Endothelial cell of umbilical vein (primary cell): Measurements from ENCODE around the gene PRRT1. TPM values are rescaled to one million over a fixed set of nuclear protein-coding genes. Genes with fewer than 3 reads are reported as not detected.

Experiments
- BruUV-seq: library from RNA; stranded (reverse); fragments of 400-500 nt; replicated peaks from 2 replicates; lab custom pipeline; 2021; lab: Mats Ljungman, UMichigan
- CTCF ChIA-PET: fragments of 300-600, 350-600 bp; sonication (Branson Sonifier 250); formaldehyde crosslinking; loops from one replicate; lab custom pipeline; 2021; ENCODE audit warnings: antibody characterized with exemption, inconsistent platforms; lab: Charles Lee
- POLR2A ChIA-PET: fragments of 300-600, 350-600 bp; sonication (Branson Sonifier 250); formaldehyde crosslinking; loops from one replicate; lab custom pipeline; 2021; ENCODE audit warnings: antibody characterized with exemption, inconsistent platforms; lab: Charles Lee
- DNase-seq: peaks from one replicate; pipeline ENCODE4 v3.0.0-alpha.2; 2011; ENCODE audit warnings: low read depth, low spot score
- FAIRE-seq: peaks from 2 replicates; lab custom pipeline; 2011; peaks lifted over from hg19 to GRCh38; lab: Jason Lieb, UNC
- H2AFZ ChIP-seq: 2 replicates; pipeline ENCODE4 v1.6.0; 2012; ENCODE audit warnings: low read depth, low read length, control low read depth, inconsistent platforms
- H3K27ac ChIP-seq: 2 replicates; pipeline ENCODE4 v1.5.1; 2011; ENCODE audit warnings: low read depth, mild to moderate bottlenecking, control low read depth, low read length, moderate library complexity; ENCODE audit not compliant: insufficient read depth
- H3K27me3 ChIP-seq, 2 experiments: 2 replicates each; pipeline versions ENCODE4 v1.6.0 to v1.6.1; 2011; ENCODE audit warnings: low read length in 2 of 2, mixed read lengths in 1 of 2; ENCODE audit not compliant: control insufficient read depth in 2 of 2, insufficient read depth in 2 of 2
- H3K36me3 ChIP-seq, 2 experiments: 2 replicates in 1 of 2; 3 replicates in 1 of 2; pipeline ENCODE4 v1.5.1; 2011; ENCODE audit warnings: low read length in 2 of 2, mild to moderate bottlenecking in 1 of 2, moderate library complexity in 1 of 2; ENCODE audit not compliant: control insufficient read depth in 2 of 2, insufficient read depth in 2 of 2; ENCODE audit errors: extremely low read depth in 1 of 2
- H3K4me1 ChIP-seq: 3 replicates; pipeline ENCODE4 v1.5.1; 2011; ENCODE audit warnings: mild to moderate bottlenecking, low read length; ENCODE audit not compliant: control insufficient read depth, insufficient read depth; ENCODE audit errors: extremely low read depth
- H3K4me2 ChIP-seq: 2 replicates; pipeline ENCODE4 v1.6.1; 2011; ENCODE audit warnings: low read length, control low read depth, mixed read lengths; ENCODE audit not compliant: insufficient read depth
- H3K4me3 ChIP-seq, 3 experiments: fragments of 200-600 bp in 1 of 3; sonication (generic), shearing (Covaris generic) in 1 of 3; replicated peaks in 1 of 3; 2 replicates each; pipeline ENCODE4 v1.5.1; 2011 to 2016; ENCODE audit warnings: control low read depth in 3 of 3, low read length in 3 of 3, mild to moderate bottlenecking in 2 of 3, inconsistent platforms in 1 of 3, low read depth in 1 of 3, moderate library complexity in 1 of 3; ENCODE audit not compliant: insufficient read depth in 1 of 3
- H3K79me2 ChIP-seq: 2 replicates; pipeline ENCODE4 v1.6.0; 2012; ENCODE audit warnings: low read length, inconsistent platforms; ENCODE audit not compliant: control insufficient read depth, insufficient read depth
- H3K9ac ChIP-seq: replicated peaks from 2 replicates; pipeline ENCODE3; 2011; ENCODE audit warnings: low read length, control low read depth; ENCODE audit not compliant: insufficient read depth; ENCODE audit errors: extremely low read depth
- H3K9me1 ChIP-seq: replicated peaks from 3 replicates; pipeline ENCODE4 v1.6.0; 2011; ENCODE audit warnings: mild to moderate bottlenecking, low read length; ENCODE audit not compliant: control insufficient read depth, insufficient read depth; ENCODE audit errors: extremely low read depth
- H3K9me3 ChIP-seq: replicated peaks from 2 replicates; pipeline ENCODE4 v1.5.1; 2012; ENCODE audit warnings: low read length, inconsistent platforms; ENCODE audit not compliant: control insufficient read depth, insufficient read depth
- H4K20me1 ChIP-seq: replicated peaks from 2 replicates; pipeline ENCODE3; 2011; ENCODE audit warnings: mild to moderate bottlenecking, low read length; ENCODE audit not compliant: control insufficient read depth, insufficient read depth; ENCODE audit errors: extremely low read depth
- CTCF ChIP-seq, 2 donors: IDR thresholded peaks; 1 replicate in 1 of 2; 2 replicates in 1 of 2; pipeline ENCODE4 v1.5.1; 2011; ENCODE audit warnings: low read length in 2 of 2, mild to moderate bottlenecking in 2 of 2, moderate library complexity in 2 of 2, control low read depth in 1 of 2, inconsistent platforms in 1 of 2, low read depth in 1 of 2; ENCODE audit not compliant: insufficient read depth in 1 of 2; ENCODE audit errors: extremely low read depth in 1 of 2
- FOS ChIP-seq: IDR thresholded peaks from 2 replicates; pipeline ENCODE4 v1.6.1; 2011; ENCODE audit warnings: mild to moderate bottlenecking, low read length, moderate library complexity, borderline replicate concordance; ENCODE audit not compliant: insufficient read depth
- GATA2 ChIP-seq: IDR thresholded peaks from 2 replicates; pipeline ENCODE4 v1.7.0; 2011; ENCODE audit warnings: low read depth, mild to moderate bottlenecking, moderate library complexity, mixed read lengths, low read length; ENCODE audit not compliant: insufficient read length, insufficient read depth
- POLR2A ChIP-seq: IDR thresholded peaks from 2 replicates; pipeline ENCODE4 v1.6.1; 2012; ENCODE audit warnings: low read depth, mild to moderate bottlenecking, control low read depth, low read length
- POLR2AphosphoS5 ChIP-seq: IDR thresholded peaks from 2 replicates; pipeline ENCODE4 v1.6.1; 2012; ENCODE audit warnings: low read depth, mild to moderate bottlenecking, control low read depth, low read length, moderate library complexity; ENCODE audit not compliant: insufficient read depth
- dilution Hi-C: fragments of 300-500 bp; cut with MboI; formaldehyde crosslinking; loops from one replicate; pipeline ENCODE4 v1.15.0; 2019; ENCODE audit warnings: low sequenced_read_pairs; ENCODE audit not compliant: extremely low pct_ligation_motif_present
- intact Hi-C: fragments of 100-400 bp; cut with micrococcal nuclease; formaldehyde crosslinking; loops from one replicate; pipeline ENCODE4 v1.10.0; 2022
- polyA plus RNA-seq, 4 experiments: library from polyadenylated mRNA; depleted of rRNA in 3 of 4; stranded (reverse) in 3 of 4; unstranded in 1 of 4; fragments of >200 nt; gene quantifications; 2 replicates each; pipeline versions ENCODE4 v1.2.1 to v1.2.3, GENCODE V29; 2011 to 2012; ENCODE audit warnings: missing spikeins in 1 of 4
- total RNA-seq: library from RNA; stranded (reverse); gene quantifications from 2 replicates; pipeline ENCODE4 v1.2.3, GENCODE V29; 2021

The PRRT1 gene
- total and polyA plus RNA-seq, 2 donors (not counting 3 experiments of a cell fraction or from before 2014, with no cell fraction given) = 0.55 to 1.3 TPM

DNA sequence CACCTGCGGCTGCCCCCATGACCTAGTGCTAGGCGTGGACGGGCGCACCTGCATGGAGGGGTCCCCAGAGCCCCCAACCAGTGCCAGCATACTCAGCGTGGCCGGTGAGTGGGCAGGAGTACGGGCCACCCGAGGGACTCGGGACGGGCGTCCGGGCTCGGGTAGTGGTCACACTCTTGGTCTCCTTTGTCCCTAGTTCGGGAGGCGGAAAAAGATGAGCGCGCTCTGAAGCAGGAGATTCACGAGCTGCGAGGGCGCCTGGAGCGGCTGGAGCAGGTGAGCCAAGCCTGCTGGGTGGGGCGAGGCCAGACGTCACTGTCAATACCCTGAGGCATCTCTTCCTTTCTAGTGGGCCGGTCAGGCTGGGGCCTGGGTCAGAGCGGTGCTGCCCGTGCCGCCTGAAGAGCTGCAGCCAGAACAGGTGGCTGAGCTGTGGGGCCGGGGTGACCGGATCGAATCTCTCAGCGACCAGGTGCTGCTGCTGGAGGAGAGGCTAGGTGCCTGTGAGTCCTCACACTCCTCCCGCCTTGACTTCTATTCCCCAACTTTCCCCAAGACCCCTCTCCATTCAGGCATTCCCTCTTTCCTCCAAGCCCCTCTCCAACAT lies 15.5 kb upstream of the PRRT1 start:
- Histone ChIP-seq H3K27ac (no peak overlapping the region), H3K79me2 (no peaks in the 10 kb centered on the region), H3K4me1 (no peaks in the 10 kb centered on the region), H3K9me3 (no peaks in the 10 kb centered on the region), H3K27me3 (no peaks in the 10 kb centered on the region), H3K9me1 (no peaks in the 10 kb centered on the region), H2AFZ (no peak overlapping the region), H3K4me2 (no peak overlapping the region), H3K36me3 (peaks cover 7 to 21% of the 10 kb centered on the region in 2 experiments), H3K9ac (no peak overlapping the region), H4K20me1 (no peaks in the 10 kb centered on the region), H3K4me3 (no peak overlapping the region)
- no peak for TF ChIP-seq POLR2AphosphoS5
- TF ChIP-seq CTCF (IDR thresholded peaks at IDR 0.05; ENCODE audit: extremely low read depth in 1 of 2, insufficient read depth in 1 of 2, low read depth in 1 of 2, low read length in 2 of 2) = no peak
- no peak for TF ChIP-seq POLR2A
- TF ChIP-seq FOS = no peak
- intact Hi-C loops (no loop called here), dilution Hi-C loops (no loop called here)
- POLR2A ChIA-PET = no interaction called here
- DNase-seq (no peak), FAIRE-seq (no peak)
- CTCF ChIA-PET = no interaction called here
- BruUV-seq = no TSS peak

DNA sequence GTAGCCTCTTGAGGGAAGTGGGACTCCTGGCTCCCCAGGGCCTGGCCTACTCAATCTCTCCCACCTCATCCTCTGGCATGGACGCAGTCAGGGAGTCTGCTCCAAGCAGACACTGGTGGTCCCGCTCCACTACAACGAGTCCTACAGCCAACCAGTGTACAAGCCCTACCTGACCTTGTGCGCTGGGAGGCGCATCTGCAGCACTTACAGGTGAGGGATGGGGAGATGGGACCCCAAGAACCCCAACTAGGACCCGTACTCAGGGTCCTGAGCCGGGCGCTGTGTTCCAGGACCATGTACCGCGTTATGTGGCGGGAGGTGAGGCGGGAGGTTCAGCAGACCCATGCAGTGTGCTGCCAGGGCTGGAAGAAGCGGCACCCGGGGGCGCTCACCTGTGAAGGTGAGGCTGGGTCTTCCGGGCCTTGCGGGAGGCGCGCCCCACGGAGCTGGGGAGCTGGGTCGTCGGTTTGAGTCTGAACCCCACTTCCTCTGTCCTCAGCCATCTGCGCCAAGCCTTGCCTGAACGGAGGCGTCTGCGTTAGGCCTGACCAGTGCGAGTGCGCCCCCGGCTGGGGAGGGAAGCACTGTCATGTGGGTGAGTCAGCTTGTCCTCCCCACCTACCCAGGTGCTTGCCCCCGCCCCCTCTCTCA lies 14.8 kb upstream of the PRRT1 start:
- Histone ChIP-seq H3K4me2 (no peak overlapping the region), H3K4me3 (no peak overlapping the region), H3K79me2 (no peaks in the 10 kb centered on the region), H2AFZ (no peak overlapping the region), H3K27ac (no peak overlapping the region), H3K9me1 (no peaks in the 10 kb centered on the region), H3K27me3 (no peaks in the 10 kb centered on the region), H3K4me1 (no peaks in the 10 kb centered on the region), H3K9ac (no peak overlapping the region), H4K20me1 (no peaks in the 10 kb centered on the region), H3K9me3 (no peaks in the 10 kb centered on the region), H3K36me3 (peaks cover 7 to 21% of the 10 kb centered on the region in 2 experiments)
- ChIA-PET CTCF (no interaction called here), POLR2A (no interaction called here)
- dilution Hi-C loops (no loop called here), intact Hi-C loops (no loop called here)
- DNase-seq (no peak), FAIRE-seq (no peak)
- no peak for TF ChIP-seq POLR2AphosphoS5
- no peak for TF ChIP-seq GATA2
- BruUV-seq = no TSS peak
